Frontal cortex (tissue), 4 donors: ENCODE results near the gene TMC3. TPM values are rescaled to one million over a fixed set of nuclear protein-coding genes. Genes with fewer than 3 reads are reported as not detected.

Experiments
- DNase-seq, 2 donors: peaks; one replicate each; pipeline ENCODE4 v3.0.0; 2012; ENCODE audit warnings: low spot score in 2 of 2
- FAIRE-seq: peaks from 2 replicates; lab custom pipeline; 2012; peaks lifted over from hg19 to GRCh38; lab: Jason Lieb, UNC
- total RNA-seq: library from RNA; depleted of rRNA; stranded (reverse); fragments of >200 nt; gene quantifications from one replicate; pipeline ENCODE4 v1.2.3, GENCODE V29; 2014
- donor health status: control.
- donor health status: control.
- donor health status: control.

Gene TMC3
- total RNA-seq, 1 donor from 2014 or later, result under 0.01 TPM

- no peak for FAIRE-seq
- DNase-seq, result no peak
Observed at GRCh38 chr15:81285461-81285860, 88.6 kb downstream of the TMC3 start.

- no peak for DNase-seq
- FAIRE-seq, result no peak
Observed at GRCh38 chr15:81284256-81285031, 89.6 kb downstream of the TMC3 start.

GRCh38 chr15:81282911-81283310 is 91.1 kb downstream of the TMC3 start:
- DNase-seq (no peak), FAIRE-seq (no peak)

GRCh38 chr15:81282606-81282895 is 91.5 kb downstream of the TMC3 start:
- no peak for FAIRE-seq
- DNase-seq, result no peak

GRCh38 chr15:81281766-81282605 is 92.0 kb downstream of the TMC3 start:
- FAIRE-seq (no peak), DNase-seq (no peak)

- FAIRE-seq (no peak), DNase-seq (no peak)
Observed at GRCh38 chr15:81281456-81281735, 92.6 kb downstream of the TMC3 start.

Other genes with a start within 250 kb of the TMC3 start
- 6.9 TPM for gene CFAP161, start 239.9 kb downstream of the TMC3 start, total RNA-seq
- 0.82 TPM for gene IL16, start 177.3 kb downstream of the TMC3 start, total RNA-seq
- gene STARD5, start 50.1 kb downstream of the TMC3 start, total RNA-seq, result 3.3 TPM